H1 (cell line): ENCODE results near the gene BEAN1. TPM values are rescaled to one million over a fixed set of nuclear protein-coding genes. Genes with fewer than 3 reads are reported as not detected.

ENCODE experiments used
- CTCF ChIA-PET: fragments of 300-600 bp; sonication (Branson Sonifier 250); formaldehyde crosslinking; loops from one replicate; lab custom pipeline; 2021; ENCODE audit not compliant: partially characterized antibody; lab: Charles Lee
- POLR2A ChIA-PET: fragments of 300-600 bp; sonication (Branson Sonifier 250); formaldehyde crosslinking; loops from one replicate; lab custom pipeline; 2021; ENCODE audit warnings: inconsistent platforms; ENCODE audit not compliant: partially characterized antibody; lab: Charles Lee
- DNase-seq, 2 experiments: peaks; one replicate each; pipeline versions ENCODE4 v3.0.0 to v3.0.0-alpha.2; 2010 to 2022; ENCODE audit warnings: low spot score in 2 of 2, low read depth in 1 of 2, mixed read lengths in 1 of 2
- FAIRE-seq: peaks from 2 replicates; lab custom pipeline; 2011; peaks lifted over from hg19 to GRCh38; lab: Jason Lieb, UNC
- H2AFZ ChIP-seq: 2 replicates; pipeline ENCODE4 v1.8.1; 2012; ENCODE audit warnings: low read length, inconsistent platforms
- H2AK5ac ChIP-seq: 2 replicates; pipeline ENCODE4 v1.6.1; 2013; ENCODE audit warnings: low read depth, low read length
- H2BK120ac ChIP-seq: replicated peaks from 2 replicates; pipeline ENCODE3; 2013; ENCODE audit warnings: low read depth, low read length, inconsistent platforms
- H2BK12ac ChIP-seq: 2 replicates; pipeline ENCODE4 v1.6.1; 2013; ENCODE audit warnings: low read depth, low read length
- H2BK15ac ChIP-seq: 2 replicates; pipeline ENCODE4 v1.6.1; 2013; ENCODE audit warnings: low read length
- H2BK20ac ChIP-seq: 2 replicates; pipeline ENCODE4 v1.6.1; 2013; ENCODE audit warnings: low read length
- H2BK5ac ChIP-seq: 2 replicates; pipeline ENCODE4 v1.6.1; 2013; ENCODE audit warnings: low read depth, low read length
- H3K14ac ChIP-seq: 2 replicates; pipeline ENCODE4 v1.6.1; 2013; ENCODE audit warnings: inconsistent platforms; ENCODE audit not compliant: insufficient read length
- H3K18ac ChIP-seq: 2 replicates; pipeline ENCODE4 v1.6.1; 2013; ENCODE audit warnings: low read length; ENCODE audit errors: extremely low read depth
- H3K23ac ChIP-seq: 2 replicates; pipeline ENCODE4 v1.6.1; 2013; ENCODE audit warnings: inconsistent platforms; ENCODE audit not compliant: insufficient read length
- H3K23me2 ChIP-seq: 2 replicates; pipeline ENCODE4 v1.6.1; 2013; ENCODE audit warnings: low read depth, low read length
- H3K27ac ChIP-seq: 2 replicates; pipeline ENCODE4 v1.6.1; 2011; ENCODE audit warnings: low read depth, low read length, inconsistent platforms
- H3K27me3 ChIP-seq, 4 experiments: replicated peaks in 1 of 4; 1 replicate in 1 of 4; 2 replicates in 3 of 4; pipeline versions ENCODE4 v1.6.1 to v1.8.1; 2011 to 2013; ENCODE audit warnings: low read length in 3 of 4, mild to moderate bottlenecking in 3 of 4, inconsistent platforms in 2 of 4, mixed read lengths in 2 of 4, moderate library complexity in 1 of 4; ENCODE audit not compliant: control insufficient read depth in 3 of 4, insufficient read depth in 3 of 4; ENCODE audit errors: extremely low read depth in 1 of 4
- H3K36me3 ChIP-seq, 4 experiments: 2 replicates each; pipeline versions ENCODE4 v1.6.1 to v1.8.1; 2011 to 2013; ENCODE audit warnings: mild to moderate bottlenecking in 4 of 4, low read length in 3 of 4, moderate library complexity in 2 of 4, control low read depth in 1 of 4, inconsistent platforms in 1 of 4; ENCODE audit not compliant: insufficient read depth in 4 of 4, control insufficient read depth in 2 of 4
- H3K4ac ChIP-seq: replicated peaks from 2 replicates; pipeline ENCODE3; 2013; ENCODE audit warnings: low read length, low read depth, mixed read lengths, inconsistent platforms; ENCODE audit not compliant: insufficient read length
- H3K4me1 ChIP-seq, 4 experiments: replicated peaks in 1 of 4; 1 replicate in 1 of 4; 2 replicates in 3 of 4; pipeline versions ENCODE4 v1.6.1 to v1.8.1; 2011 to 2013; ENCODE audit warnings: low read length in 3 of 4, inconsistent platforms in 2 of 4, mixed read lengths in 1 of 4; ENCODE audit not compliant: insufficient read depth in 4 of 4, control insufficient read depth in 3 of 4
- H3K4me2 ChIP-seq, 2 experiments: 2 replicates each; pipeline versions ENCODE4 v1.6.1 to v1.8.1; 2011 to 2013; ENCODE audit warnings: low read depth in 2 of 2, low read length in 2 of 2, control low read depth in 1 of 2, inconsistent platforms in 1 of 2, mild to moderate bottlenecking in 1 of 2; ENCODE audit not compliant: insufficient read depth in 1 of 2
- H3K4me3 ChIP-seq, 4 experiments: fragments of 200-600, 300-600 bp in 1 of 4; sonication (generic), shearing (Covaris generic), sonication (Bioruptor Twin) in 1 of 4; 2 replicates each; pipeline versions ENCODE4 v1.5.1 to v1.8.1; 2011 to 2016; ENCODE audit warnings: low read length in 4 of 4, low read depth in 3 of 4, control low read depth in 2 of 4, inconsistent platforms in 2 of 4, mild to moderate bottlenecking in 2 of 4, mixed read lengths in 1 of 4, moderate library complexity in 1 of 4; ENCODE audit not compliant: insufficient read depth in 2 of 4; ENCODE audit errors: extremely low read depth in 1 of 4
- H3K56ac ChIP-seq: replicated peaks from 2 replicates; pipeline ENCODE3; 2013; ENCODE audit warnings: low read depth, mild to moderate bottlenecking, mixed read lengths, low read length, inconsistent platforms; ENCODE audit not compliant: insufficient read length
- H3K79me1 ChIP-seq: 2 replicates; pipeline ENCODE4 v1.6.1; 2013; ENCODE audit warnings: low read depth, low read length, control low read depth
- H3K79me2 ChIP-seq, 2 experiments: 2 replicates each; pipeline versions ENCODE4 v1.6.1 to v1.8.1; 2012 to 2013; ENCODE audit warnings: low read length in 2 of 2, mild to moderate bottlenecking in 2 of 2, inconsistent platforms in 1 of 2; ENCODE audit not compliant: insufficient read depth in 2 of 2, control insufficient read depth in 1 of 2
- H3K9ac ChIP-seq, 4 experiments: replicated peaks in 1 of 4; 1 replicate in 1 of 4; 2 replicates in 3 of 4; pipeline versions ENCODE4 v1.6.1 to v1.8.1; 2011 to 2013; ENCODE audit warnings: low read depth in 3 of 4, low read length in 3 of 4, control low read depth in 2 of 4, mild to moderate bottlenecking in 2 of 4, moderate library complexity in 2 of 4, inconsistent platforms in 1 of 4; ENCODE audit errors: extremely low read depth in 1 of 4
- H3K9me3 ChIP-seq, 2 experiments: 2 replicates each; pipeline versions ENCODE4 v1.6.1 to v1.8.1; 2012 to 2013; ENCODE audit warnings: mild to moderate bottlenecking in 2 of 2, moderate library complexity in 2 of 2, control low read depth in 1 of 2, inconsistent platforms in 1 of 2, low read depth in 1 of 2, low read length in 1 of 2, mixed read lengths in 1 of 2; ENCODE audit not compliant: insufficient read depth in 2 of 2
- H4K20me1 ChIP-seq, 2 experiments: replicated peaks in 1 of 2; 2 replicates each; pipeline versions ENCODE3 to v1.8.1; 2011 to 2013; ENCODE audit warnings: inconsistent platforms in 2 of 2, low read length in 2 of 2, mild to moderate bottlenecking in 1 of 2; ENCODE audit not compliant: insufficient read depth in 2 of 2, control insufficient read depth in 1 of 2
- H4K5ac ChIP-seq: 2 replicates; pipeline ENCODE4 v1.6.1; 2013; ENCODE audit warnings: low read length, low read depth, mixed read lengths, inconsistent platforms; ENCODE audit not compliant: insufficient read length
- H4K8ac ChIP-seq: 2 replicates; pipeline ENCODE4 v1.8.0; 2013; ENCODE audit warnings: mild to moderate bottlenecking, moderate library complexity, low read length, inconsistent platforms; ENCODE audit not compliant: insufficient read depth; ENCODE audit errors: extremely low read depth
- H4K91ac ChIP-seq: replicated peaks from 2 replicates; pipeline ENCODE3; 2013; ENCODE audit warnings: low read length, mixed read lengths, inconsistent platforms; ENCODE audit not compliant: insufficient read length
- ATF3 ChIP-seq: IDR thresholded peaks from 2 replicates; pipeline ENCODE4 v1.6.1; 2011; ENCODE audit warnings: low read depth, mild to moderate bottlenecking, low read length; ENCODE audit not compliant: insufficient read depth
- BCL11A ChIP-seq, 2 experiments: IDR thresholded peaks; one replicate each; pipeline ENCODE4 v1.6.1; 2011; ENCODE audit warnings: low read depth in 2 of 2, low read length in 2 of 2, mild to moderate bottlenecking in 2 of 2
- BRCA1 ChIP-seq: IDR thresholded peaks from 2 replicates; pipeline ENCODE4 v1.6.1; 2012; ENCODE audit warnings: low read depth, low read length, improper control_type of control experiment
- CBX5 ChIP-seq: fragments of 300-800, 300-1000 bp; sonication (generic); IDR thresholded peaks from 2 replicates; pipeline ENCODE4 v1.7.1; 2016; ENCODE audit warnings: antibody characterized with exemption, low read length, low read depth
- CREB1 ChIP-seq: IDR thresholded peaks from 2 replicates; pipeline ENCODE4 v1.6.1; 2012; ENCODE audit warnings: inconsistent platforms
- JUN ChIP-seq: IDR thresholded peaks from 2 replicates; pipeline ENCODE4 v1.6.1; 2011; ENCODE audit warnings: low read depth, mild to moderate bottlenecking, improper control_type of control experiment, low read length
- JUND ChIP-seq: IDR thresholded peaks from 2 replicates; pipeline ENCODE4 v1.6.1; 2011; ENCODE audit warnings: mild to moderate bottlenecking, improper control_type of control experiment, low read length
- MAFK ChIP-seq: IDR thresholded peaks from 2 replicates; pipeline ENCODE4 v1.6.1; 2012; ENCODE audit warnings: low read depth, mild to moderate bottlenecking, improper control_type of control experiment, low read length
- NRF1 ChIP-seq: IDR thresholded peaks from 2 replicates; pipeline ENCODE4 v1.6.1; 2011; ENCODE audit warnings: mild to moderate bottlenecking, low read depth, low read length, improper control_type of control experiment
- POU5F1 ChIP-seq: IDR thresholded peaks from 2 replicates; pipeline ENCODE4 v1.6.1; 2011; ENCODE audit warnings: low read depth, mild to moderate bottlenecking, low read length, moderate library complexity
- RAD21 ChIP-seq, 2 experiments: IDR thresholded peaks in 1 of 2; conservative IDR thresholded peaks in 1 of 2; 2 replicates each; pipeline ENCODE4 v1.6.1; 2011; ENCODE audit warnings: low read depth in 2 of 2, low read length in 2 of 2, improper control_type of control experiment in 1 of 2, inconsistent platforms in 1 of 2, mild to moderate bottlenecking in 1 of 2, moderate library complexity in 1 of 2
- SAP30 ChIP-seq: fragments of 300-600 bp; sonication (generic); IDR thresholded peaks from 2 replicates; pipeline ENCODE4 v1.7.1; 2012; ENCODE audit warnings: low read length, moderate library complexity, mild to moderate bottlenecking, inconsistent platforms; ENCODE audit not compliant: insufficient read depth, insufficient replicate concordance
- SUZ12 ChIP-seq: fragments of 200-600 bp; sonication (generic); IDR thresholded peaks from 2 replicates; pipeline ENCODE4 v1.6.1; 2012; ENCODE audit warnings: mild to moderate bottlenecking, inconsistent platforms, low read length, moderate library complexity, mixed read lengths
- WGBS, 2 experiments: shearing (Covaris generic) in 1 of 2; methylation state at CpG; one replicate each; pipeline versions ENCODE4 v1.1.6 to v1.1.7; 2013 to 2015; ENCODE audit warnings: low lambda C conversion rate in 2 of 2, mixed read lengths in 2 of 2, inconsistent platforms in 1 of 2, low coverage in 1 of 2, missing lambda C conversion rate in 1 of 2; ENCODE audit not compliant: insufficient replicate concordance in 2 of 2, insufficient coverage in 1 of 2, insufficient read length in 1 of 2; ENCODE audit errors: extremely low coverage in 1 of 2, missing lambda C conversion rate in 1 of 2; 5-methylcytosine and 5-hydroxymethylcytosine counted together
- polyA plus RNA-seq, 7 experiments: library from polyadenylated mRNA; depleted of rRNA in 3 of 7; stranded (reverse) in 5 of 7; unstranded in 2 of 7; fragments of >200 nt in 5 of 7; fragments of 200-250 nt in 2 of 7; gene quantifications; 1 replicate in 5 of 7; 2 replicates in 1 of 7; 4 replicates in 1 of 7; pipeline versions ENCODE4 v1.2.1 to v1.2.3, GENCODE V29; 2011 to 2013; ENCODE audit warnings: missing spikeins in 2 of 7, mixed read lengths in 2 of 7
- total RNA-seq: library from RNA; stranded (reverse); fragmentation: NEBNext Ultra II Directional; extraction: Animal tissue kit (Norgen Biotek cat#: 25700); gene quantifications from 2 replicates; pipeline ENCODE4 v1.2.1, GENCODE V29; 2021

BEAN1 gene
- total and polyA plus RNA-seq, 2 of the 8 experiments (the other 6 are each of a cell fraction or from before 2014, with no cell fraction given) = 0.08 TPM; not detected in 1

- Histone ChIP-seq H3K18ac (no peak overlapping the region), H3K4me3 (no peak overlapping the region), H3K79me1 (no peaks in the 10 kb centered on the region; the same call in 1 of the 2 replicates), H3K4ac (no peak overlapping the region), H3K14ac (no peak overlapping the region), H3K36me3 (no peaks in the 10 kb centered on the region), H3K9me3 (0 out of 4 replicates have a peak, but pooled peaks cover 0 to 3% of the 10 kb centered on the region in 2 experiments), H4K8ac (no peak overlapping the region), H3K4me2 (no peak overlapping the region), H3K56ac (no peak overlapping the region), H4K20me1 (no peaks in the 10 kb centered on the region), H2AFZ (no peak overlapping the region), H3K79me2 (no peaks in the 10 kb centered on the region), H3K27me3 (peaks cover 0 to 3% (median under 1%) of the 10 kb centered on the region in 4 experiments; a peak in 3 of 7 replicates), H2BK120ac (no peak overlapping the region), H2AK5ac (no peak overlapping the region), H2BK12ac (no peak overlapping the region), H3K23ac (no peak overlapping the region), H3K9ac (no peak overlapping the region), H3K23me2 (peaks cover 2% of the 10 kb centered on the region; the same call in 1 of the 2 replicates), H2BK15ac (no peak overlapping the region), H3K27ac (no peak overlapping the region), H2BK20ac (no peak overlapping the region), H2BK5ac (no peak overlapping the region), H4K5ac (no peak overlapping the region), H3K4me1 (peaks cover 0 to 5% (median 1%) of the 10 kb centered on the region in 4 experiments; a peak in 2 of 7 replicates), H4K91ac (no peak overlapping the region)
- CTCF ChIA-PET = interaction anchor here (0.6 to 11.3 kb wide), 4 partner anchors 8 to 76 kb away, joined by 3 to 226 read pairs (median 3); no protein-coding TSS in a partner anchor
- 87% methylated on average over 6 of the region's 12 CpGs; no CpG with 5 or more reads in 1 of the 2 experiments for WGBS, 2 experiments
- DNase-seq (no peak), FAIRE-seq (no peak)
- POLR2A ChIA-PET = interaction anchor here (1.0 kb wide), 1 partner anchor 9 kb away, joined by 3 read pairs; no protein-coding TSS in a partner anchor
- TF ChIP-seq RAD21 (IDR thresholded peaks at IDR 0.05 in 1 of 2, conservative IDR thresholded peaks at IDR 0.05 in 1 of 2; ENCODE audit: low read depth in 2 of 2, low read length in 2 of 2) (no peak), BRCA1 (no peak), BCL11A (IDR thresholded peaks at IDR 0.05; ENCODE audit: low read depth in 2 of 2, low read length in 2 of 2) (no peak), MAFK (no peak), ATF3 (no peak), CBX5 (no peak), CREB1 (no peak), JUN (no peak), POU5F1 (no peak), SAP30 (no peak), SUZ12 (no peak), NRF1 (no peak), JUND (no peak)
Observed at GRCh38 chr16:66402166-66402565, 24.9 kb upstream of the BEAN1 start.
